Suprapubic skin (tissue), 4 donors: ENCODE results near the gene KDM6A.
"Not testable (repeated sequence)": the region's sequence is repeated elsewhere in the genome, so short reads cannot be mapped to it uniquely, and the experiment has no call there.

Experiments used
- EP300 ChIP-seq: sonication (generic); formaldehyde crosslinking; IDR thresholded peaks from one replicate; pipeline ENCODE4 v1.6.1; 2017; ENCODE audit warnings: antibody characterized with exemption
- POLR2AphosphoS5 ChIP-seq, 3 donors: sonication (generic); formaldehyde crosslinking; IDR thresholded peaks; one replicate each; pipeline ENCODE4 v1.6.1; 2017; ENCODE audit warnings: antibody characterized with exemption in 3 of 3
- TF ChIP-seq, protein P1 (sequence below), 2 donors: fragments of 200-600 bp in 1 of 2; fragments of 450-650 bp in 1 of 2; sonication (generic) in 1 of 2; IDR thresholded peaks; one replicate each; pipeline ENCODE4 v1.5.1; 2016 to 2019; ENCODE audit warnings: antibody characterized with exemption in 2 of 2, mild to moderate bottlenecking in 1 of 2, moderate library complexity in 1 of 2

GRCh38 chrX:44890687-44891086 is 17.7 kb downstream of the KDM6A start:
- TF ChIP-seq EP300; POLR2AphosphoS5 (IDR thresholded peaks at IDR 0.05): not testable (repeated sequence)
- TF ChIP-seq, protein P1, sequence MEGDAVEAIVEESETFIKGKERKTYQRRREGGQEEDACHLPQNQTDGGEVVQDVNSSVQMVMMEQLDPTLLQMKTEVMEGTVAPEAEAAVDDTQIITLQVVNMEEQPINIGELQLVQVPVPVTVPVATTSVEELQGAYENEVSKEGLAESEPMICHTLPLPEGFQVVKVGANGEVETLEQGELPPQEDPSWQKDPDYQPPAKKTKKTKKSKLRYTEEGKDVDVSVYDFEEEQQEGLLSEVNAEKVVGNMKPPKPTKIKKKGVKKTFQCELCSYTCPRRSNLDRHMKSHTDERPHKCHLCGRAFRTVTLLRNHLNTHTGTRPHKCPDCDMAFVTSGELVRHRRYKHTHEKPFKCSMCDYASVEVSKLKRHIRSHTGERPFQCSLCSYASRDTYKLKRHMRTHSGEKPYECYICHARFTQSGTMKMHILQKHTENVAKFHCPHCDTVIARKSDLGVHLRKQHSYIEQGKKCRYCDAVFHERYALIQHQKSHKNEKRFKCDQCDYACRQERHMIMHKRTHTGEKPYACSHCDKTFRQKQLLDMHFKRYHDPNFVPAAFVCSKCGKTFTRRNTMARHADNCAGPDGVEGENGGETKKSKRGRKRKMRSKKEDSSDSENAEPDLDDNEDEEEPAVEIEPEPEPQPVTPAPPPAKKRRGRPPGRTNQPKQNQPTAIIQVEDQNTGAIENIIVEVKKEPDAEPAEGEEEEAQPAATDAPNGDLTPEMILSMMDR (IDR thresholded peaks at IDR 0.05): not testable (repeated sequence)
